ENCODE results near the gene MIDN.

The MIDN gene

GRCh38 chr19:1211494-1212234, 36.7 kb upstream of the MIDN start:
- H3K9ac ChIP-seq, result peak overlapping the region; percentile 28 to 68 (median 54); a peak in 19 of 22 replicates
- peaks cover 74 to 100% (median 95%) of the 10 kb centered on the region in 11 experiments for H4K20me1 ChIP-seq
- peak overlapping the region; percentile 57 to 100 (median 91) for H3K4me2 ChIP-seq
- H3K27me3 ChIP-seq, result no peaks in the 10 kb centered on the region
- peaks cover 74 to 88% (median 82%) of the 10 kb centered on the region in 10 experiments for H3K4me1 ChIP-seq
- peaks cover 20 to 72% (median 46%) of the 10 kb centered on the region in 11 experiments for H3K36me3 ChIP-seq
- peak overlapping the region; percentile 11 to 95 (median 49); a peak in 17 of 22 replicates for H3K27ac ChIP-seq
- peak overlapping the region in 1 of 10 experiments; percentile 28; a peak in 2 of 20 replicates for H3K4me3 ChIP-seq
- no peak for TF ChIP-seq Cebpa-rat (IDR thresholded peaks at IDR 0.05)
- no peaks in the 10 kb centered on the region for H3K9me3 ChIP-seq (replicated peaks in 1 of 11)

DNA sequence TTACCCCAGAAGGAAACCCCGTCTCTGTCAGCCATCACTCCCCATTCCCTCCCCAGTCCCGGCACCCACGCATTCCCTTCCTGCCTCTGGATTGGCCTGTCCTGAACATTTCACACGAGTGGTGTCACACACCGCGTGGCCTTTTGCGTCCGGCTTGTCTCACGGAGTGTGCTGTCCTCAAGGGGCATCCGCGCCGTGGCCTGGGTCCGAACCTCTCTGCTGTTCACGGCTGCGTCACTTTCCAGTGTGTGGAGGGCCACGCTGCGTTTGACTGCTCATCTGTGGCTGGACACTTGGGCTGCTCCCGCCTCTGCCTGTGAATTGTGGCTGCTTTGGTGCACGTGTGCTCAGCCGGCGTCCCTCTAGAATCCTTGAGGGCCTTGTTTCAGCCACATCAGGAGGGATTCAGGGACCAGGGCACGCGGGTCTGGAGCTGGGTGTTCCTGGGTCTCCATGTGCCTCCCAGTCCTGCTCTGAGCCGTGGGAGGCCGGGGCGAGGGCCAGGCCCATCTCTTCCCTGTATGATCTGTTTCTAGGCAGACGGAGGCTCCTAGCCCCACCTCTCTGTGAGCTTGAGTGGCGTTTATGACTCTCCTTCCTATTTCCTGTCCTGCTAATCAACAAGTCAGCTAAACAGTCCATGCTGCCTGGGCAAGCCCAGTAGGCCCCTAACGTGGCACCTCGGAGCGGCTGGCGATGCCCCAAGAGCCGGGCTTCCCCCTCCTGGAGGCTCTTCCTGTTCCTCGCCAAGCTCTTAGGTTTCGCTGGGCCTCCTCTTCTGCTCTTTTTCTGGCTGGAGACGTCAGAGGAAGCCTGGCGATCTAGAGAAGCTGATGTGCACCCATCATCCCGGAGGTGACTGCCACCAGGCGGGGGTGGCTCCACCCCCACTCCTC, 34.7 kb upstream of the MIDN start:
- H4K20me1 ChIP-seq, result peaks cover 76 to 100% (median 95%) of the 10 kb centered on the region in 11 experiments
- peak overlapping the region; percentile 68 to 85 (median 78) for H3K9ac ChIP-seq
- H3K9me3 ChIP-seq (replicated peaks in 1 of 11), result no peaks in the 10 kb centered on the region
- no peak for TF ChIP-seq Cebpa-rat (IDR thresholded peaks at IDR 0.05)
- H3K4me3 ChIP-seq, result peak overlapping the region in 9 of 10 experiments; percentile 12 to 59 (median 42); a peak in 16 of 20 replicates
- H3K4me2 ChIP-seq, result peak overlapping the region; percentile 84 to 100 (median 92)
- peaks cover 69 to 100% (median 87%) of the 10 kb centered on the region in 10 experiments for H3K4me1 ChIP-seq
- no peaks in the 10 kb centered on the region for H3K27me3 ChIP-seq
- peaks cover 26 to 82% (median 57%) of the 10 kb centered on the region in 11 experiments for H3K36me3 ChIP-seq
- peak overlapping the region; percentile 63 to 88 (median 82); a peak in 21 of 22 replicates for H3K27ac ChIP-seq

GRCh38 chr19:1214299-1214861, 34.0 kb upstream of the MIDN start:
- Histone ChIP-seq H3K4me2 (peak overlapping the region; percentile 84 to 100 (median 92)), H3K27me3 (no peaks in the 10 kb centered on the region), H3K4me1 (peaks cover 61 to 97% (median 81%) of the 10 kb centered on the region in 10 experiments), H3K4me3 (peak overlapping the region in 2 of 10 experiments; percentile 23 to 56; a peak in 4 of 20 replicates), H3K9me3 (replicated peaks in 1 of 11) (no peaks in the 10 kb centered on the region), H3K36me3 (peaks cover 26 to 77% (median 59%) of the 10 kb centered on the region in 11 experiments), H3K9ac (peak overlapping the region; percentile 68 to 85 (median 78)), H3K27ac (peak overlapping the region; percentile 63 to 88 (median 82)), H4K20me1 (peaks cover 73 to 100% (median 93%) of the 10 kb centered on the region in 11 experiments)
- TF ChIP-seq Cebpa-rat (IDR thresholded peaks at IDR 0.05), result no peak

DNA sequence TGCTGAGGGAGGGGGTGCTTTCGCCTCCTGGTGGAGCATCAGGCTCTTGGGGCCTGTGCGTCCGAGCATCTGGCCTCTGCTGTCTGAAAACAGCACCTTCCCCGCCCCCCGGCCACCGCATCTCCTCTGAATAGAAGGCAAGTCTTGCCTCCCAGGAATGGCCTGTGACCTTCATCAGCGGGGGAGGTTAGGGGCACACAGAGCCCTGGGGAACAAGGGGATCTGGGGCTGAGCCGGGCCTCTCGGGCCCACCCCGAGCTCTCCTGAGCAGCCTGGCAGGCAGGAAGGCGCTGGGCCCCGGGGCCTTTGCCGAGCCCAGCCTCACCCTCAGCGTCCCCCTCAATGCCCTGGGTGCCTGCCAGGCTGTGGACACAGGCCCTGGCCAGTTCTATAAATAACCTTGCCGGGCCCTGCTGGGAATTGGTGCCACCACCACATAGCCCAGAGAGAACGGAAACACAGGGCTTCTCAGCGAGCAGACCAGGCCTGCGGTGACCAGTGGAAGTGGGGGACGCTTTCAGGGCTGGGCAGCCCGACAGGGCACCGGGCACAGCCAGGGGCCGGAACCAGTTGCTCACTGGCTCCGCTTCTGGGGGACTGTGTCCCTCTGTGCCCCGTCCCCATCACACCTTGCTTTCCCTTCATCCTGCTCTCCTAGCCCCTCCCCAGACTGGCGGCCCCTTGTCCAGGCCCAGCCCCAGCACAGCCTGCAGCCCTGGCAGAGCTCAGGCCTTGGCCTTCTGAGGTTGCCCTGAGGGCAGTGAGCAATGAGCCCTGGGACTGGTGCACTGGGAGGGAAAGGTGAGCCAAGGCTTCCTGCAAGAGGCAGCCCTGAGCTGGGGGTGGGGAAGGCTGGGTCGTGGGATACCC, 33.3 kb upstream of the MIDN start:
- no peak for TF ChIP-seq Cebpa-rat (IDR thresholded peaks at IDR 0.05)
- Histone ChIP-seq H3K9me3 (replicated peaks in 1 of 11) (no peaks in the 10 kb centered on the region), H4K20me1 (peaks cover 71 to 100% (median 91%) of the 10 kb centered on the region in 11 experiments), H3K4me3 (peak overlapping the region in 1 of 10 experiments; percentile 56; a peak in 1 of 20 replicates), H3K27ac (peak overlapping the region; percentile 63 to 88 (median 82); a peak in 20 of 22 replicates), H3K4me1 (peaks cover 54 to 90% (median 74%) of the 10 kb centered on the region in 10 experiments), H3K36me3 (peaks cover 25 to 77% (median 58%) of the 10 kb centered on the region in 11 experiments), H3K27me3 (no peaks in the 10 kb centered on the region), H3K9ac (peak overlapping the region; percentile 68 to 85 (median 78); a peak in 21 of 22 replicates), H3K4me2 (peak overlapping the region in 10 of 11 experiments; percentile 84 to 100 (median 94); a peak in 19 of 22 replicates)

DNA sequence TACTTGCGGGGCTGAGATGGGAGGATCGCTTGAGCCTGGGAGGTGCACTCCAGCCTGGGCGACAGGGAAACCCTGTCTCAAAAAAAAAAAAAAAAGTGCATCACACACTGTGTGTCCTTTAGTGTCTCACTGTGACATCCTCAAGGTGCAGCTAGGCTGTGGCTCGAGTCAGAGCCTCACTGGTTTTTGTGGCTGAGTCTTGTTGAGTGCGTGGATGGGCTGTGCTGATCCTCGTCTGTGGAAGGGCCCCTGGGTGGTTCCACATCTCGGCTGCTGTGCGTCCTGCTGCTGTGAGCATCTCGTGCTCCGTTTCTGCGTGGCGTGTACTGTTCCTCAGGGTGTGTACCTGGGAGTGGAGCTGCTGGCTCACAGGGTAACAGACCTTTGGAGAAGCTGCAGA, 31.6 kb upstream of the MIDN start:
- 0 out of 22 replicates have a peak overlapping the region, but pooled peaks of 1 of the 11 experiments have one; percentile 26 for H3K27ac ChIP-seq
- H3K27me3 ChIP-seq, result no peaks in the 10 kb centered on the region
- H3K9ac ChIP-seq, result peak overlapping the region in 9 of 11 experiments; percentile 11 to 79 (median 28); a peak in 7 of 22 replicates
- peak overlapping the region in 2 of 11 experiments; percentile 48 to 87; a peak in 3 of 22 replicates for H3K4me2 ChIP-seq
- H4K20me1 ChIP-seq, result peaks cover 77 to 100% (median 91%) of the 10 kb centered on the region in 11 experiments
- H3K4me1 ChIP-seq, result peaks cover 39 to 77% (median 59%) of the 10 kb centered on the region in 10 experiments
- TF ChIP-seq Cebpa-rat (IDR thresholded peaks at IDR 0.05), result no peak
- peaks cover 36 to 77% (median 59%) of the 10 kb centered on the region in 11 experiments for H3K36me3 ChIP-seq
- H3K9me3 ChIP-seq (replicated peaks in 1 of 11), result no peaks in the 10 kb centered on the region
- no peak overlapping the region for H3K4me3 ChIP-seq

DNA sequence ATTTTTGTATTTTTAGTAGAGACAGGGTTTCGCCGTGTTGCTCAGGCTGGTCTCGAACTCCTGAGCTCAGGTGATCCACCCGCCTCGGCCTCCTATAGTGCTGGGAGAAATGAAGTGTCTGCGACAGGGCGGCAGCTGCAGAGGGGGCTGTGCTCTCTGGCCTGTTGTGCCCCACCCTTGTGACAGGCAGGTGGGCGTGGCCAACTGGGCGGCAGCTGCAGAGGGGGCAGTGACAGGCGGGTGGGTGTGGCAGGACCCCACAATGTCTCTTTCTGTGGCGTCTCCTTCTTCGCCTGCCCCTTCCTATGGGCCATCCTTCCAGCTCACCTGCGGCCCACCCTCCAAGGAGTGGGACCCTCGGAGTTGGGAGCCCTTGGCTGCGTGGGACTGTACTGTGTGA, 31.0 kb upstream of the MIDN start:
- Histone ChIP-seq H4K20me1 (peaks cover 77 to 100% (median 91%) of the 10 kb centered on the region in 11 experiments), H3K4me1 (peaks cover 37 to 77% (median 57%) of the 10 kb centered on the region in 10 experiments), H3K27ac (peak overlapping the region in 2 of 11 experiments; percentile 13 to 26; a peak in 1 of 22 replicates), H3K36me3 (peaks cover 36 to 77% (median 59%) of the 10 kb centered on the region in 11 experiments), H3K4me2 (peak overlapping the region in 3 of 11 experiments; percentile 10 to 87 (median 48); a peak in 1 of 22 replicates), H3K9ac (peak overlapping the region in 8 of 11 experiments; percentile 5 to 79 (median 34); a peak in 7 of 22 replicates), H3K4me3 (no peak overlapping the region), H3K27me3 (no peaks in the 10 kb centered on the region), H3K9me3 (replicated peaks in 1 of 11) (no peaks in the 10 kb centered on the region)
- no peak for TF ChIP-seq Cebpa-rat (IDR thresholded peaks at IDR 0.05)

GRCh38 chr19:1218751-1219567, 29.4 kb upstream of the MIDN start:
- TF ChIP-seq Cebpa-rat (IDR thresholded peaks at IDR 0.05), result no peak
- peaks cover 50 to 89% (median 69%) of the 10 kb centered on the region in 11 experiments for H3K36me3 ChIP-seq
- H3K9ac ChIP-seq, result peak overlapping the region in 10 of 11 experiments; percentile 3 to 48 (median 33); a peak in 12 of 22 replicates
- H3K9me3 ChIP-seq (replicated peaks in 1 of 11), result no peaks in the 10 kb centered on the region
- H3K27ac ChIP-seq, result peak overlapping the region in 5 of 11 experiments; percentile 16 to 34 (median 23); a peak in 8 of 22 replicates
- H3K4me1 ChIP-seq, result peaks cover 28 to 70% (median 47%) of the 10 kb centered on the region in 10 experiments
- no peak overlapping the region for H3K4me2 ChIP-seq
- H3K4me3 ChIP-seq, result no peak overlapping the region
- peaks cover 93 to 100% (median 97%) of the 10 kb centered on the region in 11 experiments for H4K20me1 ChIP-seq
- H3K27me3 ChIP-seq, result no peaks in the 10 kb centered on the region

Measured in BLaER1 treated with 17β-estradiol and CSF1 and Interleukin-3, amounts not matched to agents 10 nM and 100 nM (cell line).